HepG2 (cell line): Measurements from ENCODE around the gene ATP1A2. TPM values are rescaled to one million over a fixed set of nuclear protein-coding genes. Genes with fewer than 3 reads are reported as not detected.
A peak's percentile ranks its signal among the peaks of the same experiment; 100 is the strongest.

Experiments used
- ATAC-seq: fragments of 200-7000 bp; cut with Tn5 transposase; 3 replicates; pipeline ENCODE4 v1.9.1; 2020; ENCODE audit warnings: mild to moderate bottlenecking, moderate library complexity
- BruUV-seq: library from RNA; stranded (reverse); fragments of 400-500 nt; replicated peaks from 2 replicates; lab custom pipeline; 2021; lab: Mats Ljungman, UMichigan
- CTCF ChIA-PET: fragments of 300-600 bp; formaldehyde crosslinking; extraction: SDS; loops from one replicate; lab custom pipeline; 2021; ENCODE audit warnings: low total read pairs, inconsistent platforms, low intra/inter-chr PET ratio; lab: Yijun Ruan, JAX
- POLR2A ChIA-PET: fragments of 350-600 bp; sonication (Branson Sonifier 250); formaldehyde crosslinking; loops from one replicate; lab custom pipeline; 2020; ENCODE audit warnings: antibody characterized with exemption, inconsistent platforms; lab: Yijun Ruan, JAX
- DNase-seq: peaks from one replicate; pipeline ENCODE4 v3.0.0-alpha.2; 2015; ENCODE audit warnings: low spot score
- FAIRE-seq: peaks from 3 replicates; lab custom pipeline; 2011; peaks lifted over from hg19 to GRCh38; lab: Jason Lieb, UNC
- H2AFZ ChIP-seq: one replicate; pipeline ENCODE4 v1.6.1; 2011; ENCODE audit warnings: low read length, inconsistent platforms
- H3K27ac ChIP-seq: fragments of 300-600 bp; 3 replicates; pipeline ENCODE4 v1.8.0; 2011; ENCODE audit warnings: mixed run types, mild to moderate bottlenecking, mixed read lengths, low read length, inconsistent platforms; ENCODE audit not compliant: insufficient read depth; ENCODE audit errors: extremely low read length
- H3K27me3 ChIP-seq, 2 experiments: fragments of 200-600 bp in 1 of 2; 2 replicates in 1 of 2; 3 replicates in 1 of 2; pipeline versions ENCODE4 v1.6.0 to v1.8.0; 2011; ENCODE audit warnings: low read length in 2 of 2, mild to moderate bottlenecking in 2 of 2, moderate library complexity in 2 of 2, inconsistent platforms in 1 of 2; ENCODE audit not compliant: insufficient read depth in 2 of 2, control insufficient read depth in 1 of 2
- H3K36me3 ChIP-seq, 2 experiments: fragments of 200-600 bp in 1 of 2; replicated peaks in 1 of 2; 2 replicates in 1 of 2; 3 replicates in 1 of 2; pipeline versions ENCODE4 v1.5.1 to v1.8.0; 2011; ENCODE audit warnings: low read length in 2 of 2, inconsistent platforms in 1 of 2; ENCODE audit not compliant: insufficient read depth in 2 of 2, control insufficient read depth in 1 of 2
- H3K4me1 ChIP-seq: 2 replicates; pipeline ENCODE4 v1.5.1; 2012; ENCODE audit warnings: low read length, inconsistent platforms; ENCODE audit not compliant: insufficient read depth
- H3K4me2 ChIP-seq: 2 replicates; pipeline ENCODE4 v1.6.0; 2011; ENCODE audit warnings: low read depth, low read length, inconsistent platforms
- H3K4me3 ChIP-seq, 3 experiments: fragments of 200-600 bp in 1 of 3; sonication (generic), shearing (Covaris generic) in 1 of 3; replicated peaks in 1 of 3; 2 replicates each; pipeline ENCODE4 v1.5.1; 2011 to 2016; ENCODE audit warnings: low read length in 3 of 3, inconsistent platforms in 2 of 3, low read depth in 2 of 3, mild to moderate bottlenecking in 2 of 3, control low read depth in 1 of 3, mixed read lengths in 1 of 3; ENCODE audit not compliant: insufficient read depth in 1 of 3
- H3K79me2 ChIP-seq: one replicate; pipeline ENCODE4 v1.6.1; 2011; ENCODE audit warnings: low read length, inconsistent platforms; ENCODE audit not compliant: insufficient read depth
- H3K9ac ChIP-seq: 2 replicates; pipeline ENCODE4 v1.6.0; 2011; ENCODE audit warnings: mild to moderate bottlenecking, low read depth, low read length, inconsistent platforms; ENCODE audit not compliant: insufficient read depth
- H3K9me3 ChIP-seq: 2 replicates; pipeline ENCODE4 v1.5.1; 2012; ENCODE audit warnings: mild to moderate bottlenecking, low read length
- H4K20me1 ChIP-seq: 2 replicates; pipeline ENCODE4 v1.6.0; 2011; ENCODE audit warnings: inconsistent platforms, mild to moderate bottlenecking, low read length, moderate library complexity; ENCODE audit not compliant: insufficient read depth
- AGO2 ChIP-seq: fragments of 200-400 bp; formaldehyde crosslinking; optimal IDR thresholded peaks from 2 replicates; pipeline ENCODE3; 2017; ENCODE audit warnings: mild to moderate bottlenecking, low read depth, low read length, moderate library complexity
- KLF9 ChIP-seq: IDR thresholded peaks from 2 replicates; pipeline ENCODE4 v1.6.1; 2016; ENCODE audit warnings: low read depth
- MAF1 ChIP-seq: sonication (generic); formaldehyde crosslinking; IDR thresholded peaks from 2 replicates; pipeline ENCODE4 v1.5.0; 2020; ENCODE audit warnings: missing genetic modification reagents, borderline replicate concordance
- NAIF1 ChIP-seq: sonication (generic); formaldehyde crosslinking; IDR thresholded peaks from 2 replicates; pipeline ENCODE4 v1.5.0; 2020; ENCODE audit warnings: mild to moderate bottlenecking, missing genetic modification reagents, borderline replicate concordance
- SCMH1 ChIP-seq: sonication (generic); formaldehyde crosslinking; IDR thresholded peaks from 2 replicates; pipeline ENCODE4 v1.9.0; 2021; ENCODE audit warnings: missing genetic modification reagents, mild to moderate bottlenecking, borderline replicate concordance
- THRA ChIP-seq: sonication (generic); formaldehyde crosslinking; IDR thresholded peaks from 2 replicates; pipeline ENCODE4 v1.4.0; 2020; ENCODE audit warnings: missing genetic modification reagents, borderline replicate concordance
- ZBTB43 ChIP-seq: sonication (generic); formaldehyde crosslinking; conservative IDR thresholded peaks from 2 replicates; pipeline ENCODE4 v1.4.0; 2020; ENCODE audit warnings: missing genetic modification reagents
- ZNF563 ChIP-seq: sonication (generic); formaldehyde crosslinking; IDR thresholded peaks from 2 replicates; pipeline ENCODE4 v1.8.0; 2022; ENCODE audit warnings: mild to moderate bottlenecking, moderate library complexity, missing genetic modification reagents
- ZNF703 ChIP-seq: sonication (generic); formaldehyde crosslinking; IDR thresholded peaks from 2 replicates; pipeline ENCODE4 v1.5.1; 2020; ENCODE audit warnings: missing genetic modification reagents, mild to moderate bottlenecking, moderate library complexity, borderline replicate concordance
- ZNF766 ChIP-seq: sonication (generic); formaldehyde crosslinking; IDR thresholded peaks from 2 replicates; pipeline ENCODE4 v1.5.0; 2020; ENCODE audit warnings: missing genetic modification reagents, borderline replicate concordance
- ZNF83 ChIP-seq: sonication (generic); formaldehyde crosslinking; IDR thresholded peaks from 2 replicates; pipeline ENCODE4 v1.4.0; 2020; ENCODE audit warnings: missing genetic modification reagents, mild to moderate bottlenecking, borderline replicate concordance
- WGBS: methylation state at CpG from one replicate; pipeline ENCODE4 v1.1.6; 2017; ENCODE audit warnings: low lambda C conversion rate; 5-methylcytosine and 5-hydroxymethylcytosine counted together
- in situ Hi-C: cut with HindIII; loops from 2 replicates; pipeline ENCODE4 v1.10.0; 2017; ENCODE audit warnings: low pct_unique_long_range_greater_than_20kb; ENCODE audit not compliant: extremely low pct_ligation_motif_present
- intact Hi-C: fragments of 100-400 bp; cut with micrococcal nuclease; formaldehyde crosslinking; loops from one replicate; pipeline ENCODE4 v1.10.0; 2022; ENCODE audit not compliant: unreplicated experiment
- polyA plus RNA-seq, 8 experiments: library from polyadenylated mRNA; depleted of rRNA in 3 of 8; stranded (reverse) in 7 of 8; unstranded in 1 of 8; fragments of >200 nt; fragmentation: Illumina TruSeq in 4 of 8; extraction: Trizol in 4 of 8; gene quantifications; 2 replicates each; pipeline versions ENCODE4 v1.2.1 to v1.2.3, GENCODE V29; 2011 to 2016; ENCODE audit warnings: low read depth in 4 of 8, missing spikeins in 1 of 8, mixed read lengths in 1 of 8; ENCODE audit not compliant: insufficient read depth in 1 of 8
- total RNA-seq, 5 experiments: library from RNA; depleted of rRNA; stranded (reverse); fragments of >200 nt; fragmentation: Illumina TruSeq; extraction: Trizol; gene quantifications; 2 replicates each; pipeline ENCODE4 v1.2.3, GENCODE V29; 2016; ENCODE audit warnings: low read depth in 1 of 5
- TF ChIP-seq, protein P1 (sequence below): sonication (generic); formaldehyde crosslinking; IDR thresholded peaks from 2 replicates; pipeline ENCODE4 v1.8.0; 2022; ENCODE audit warnings: missing genetic modification reagents, mild to moderate bottlenecking, inconsistent platforms, borderline replicate concordance

ATP1A2 gene
- total and polyA plus RNA-seq, 2 of the 13 experiments (the other 11 are each of a cell fraction or from before 2014, with no cell fraction given): 0.16 TPM; not detected in 1

GRCh38 chr1:160094806-160095205 is 20.8 kb upstream of the ATP1A2 start (continued):
- TF ChIP-seq THRA (CRISPR knock-in tag): no peak
- no peak for TF ChIP-seq ZBTB43
- TF ChIP-seq ZNF563 (CRISPR knock-in tag): no peak
- TF ChIP-seq AGO2: no peak
- no peak for TF ChIP-seq SCMH1 (CRISPR knock-in tag)
- no peak for TF ChIP-seq KLF9 (CRISPR knock-in tag)

- no peaks in the 10 kb centered on the region for H4K20me1 ChIP-seq
- H3K9me3 ChIP-seq: no peaks in the 10 kb centered on the region
- H3K4me1 ChIP-seq: peaks cover 58% of the 10 kb centered on the region
- CTCF ChIA-PET: no interaction called here
- H3K27me3 ChIP-seq: no peaks in the 10 kb centered on the region
- no peak overlapping the region for H3K4me3 ChIP-seq
- H2AFZ ChIP-seq: no peak overlapping the region
- no TSS peak for BruUV-seq
- ATAC-seq (no peak), DNase-seq (no peak), FAIRE-seq (no peak)
- H3K9ac ChIP-seq: no peak overlapping the region
- H3K79me2 ChIP-seq: peaks cover 18% of the 10 kb centered on the region
- TF ChIP-seq ZNF703 (CRISPR knock-in tag) (no peak), MAF1 (CRISPR knock-in tag) (no peak), ZNF83 (CRISPR knock-in tag) (no peak), NAIF1 (CRISPR knock-in tag) (no peak), ZNF766 (CRISPR knock-in tag) (no peak)
- TF ChIP-seq, protein P1, sequence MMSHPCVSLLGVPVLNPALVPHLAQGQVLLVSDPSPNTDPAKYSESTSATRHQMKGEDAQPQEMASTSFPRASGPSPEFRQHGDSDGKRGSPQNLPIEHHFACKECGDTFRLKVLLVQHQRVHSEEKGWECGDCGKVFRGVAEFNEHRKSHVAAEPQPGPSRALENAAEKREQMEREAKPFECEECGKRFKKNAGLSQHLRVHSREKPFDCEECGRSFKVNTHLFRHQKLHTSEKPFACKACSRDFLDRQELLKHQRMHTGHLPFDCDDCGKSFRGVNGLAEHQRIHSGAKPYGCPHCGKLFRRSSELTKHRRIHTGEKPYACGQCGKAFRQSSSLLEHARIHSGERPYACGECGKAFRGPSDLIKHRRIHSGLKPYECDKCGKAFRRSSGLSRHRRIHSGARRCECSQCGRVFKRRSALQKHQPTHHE (CRISPR knock-in tag): no peak
- H3K4me2 ChIP-seq: peak overlapping the region; percentile 23; the same call in 1 of the 2 replicates
- intact Hi-C loops: no loop called here
- WGBS: 92% methylated on average over 2 of the region's 4 CpGs
- POLR2A ChIA-PET: no interaction called here
- in situ Hi-C loops: no loop called here
- H3K27ac ChIP-seq: no peak overlapping the region
- H3K36me3 ChIP-seq: peaks cover 10 to 13% of the 10 kb centered on the region in 2 experiments; a peak in 4 of 5 replicates
Measured at GRCh38 chr1:160095382-160096105, 20.0 kb upstream of the ATP1A2 start.
